ENCODE data around the gene NUCKS1.
A peak's percentile ranks its signal among the peaks of the same experiment; 100 is the strongest.

NUCKS1 gene

GRCh38 chr1:205700865-205701401, 49.0 kb downstream of the NUCKS1 start:
- Histone ChIP-seq H3K27ac (peak overlapping the region; percentile 53), H3K9me3 (ENCODE audit: severe bottlenecking) (no peaks in the 10 kb centered on the region), H3K27me3 (ENCODE audit: insufficient read depth, low read depth, severe bottlenecking) (no peaks in the 10 kb centered on the region), H3K4me3 (ENCODE audit: low read depth, low read length) (no peak overlapping the region), H3K36me3 (peaks cover 20% of the 10 kb centered on the region; the same call in 1 of the 2 replicates)
- TF ChIP-seq CTCF (IDR thresholded peaks at IDR 0.05; ENCODE audit: low read depth, low read length), result no peak
- peak; percentile 76 for DNase-seq

GRCh38 chr1:205699416-205699815, 50.6 kb downstream of the NUCKS1 start:
- H3K4me3 ChIP-seq (ENCODE audit: low read depth, low read length), result no peak overlapping the region
- TF ChIP-seq CTCF (IDR thresholded peaks at IDR 0.05; ENCODE audit: low read depth, low read length), result no peak
- no peak for DNase-seq
- no peak overlapping the region for H3K27ac ChIP-seq
- peaks cover 10% of the 10 kb centered on the region; the same call in 1 of the 2 replicates for H3K36me3 ChIP-seq
- H3K27me3 ChIP-seq (ENCODE audit: insufficient read depth, low read depth, severe bottlenecking), result no peaks in the 10 kb centered on the region
- H3K9me3 ChIP-seq (ENCODE audit: severe bottlenecking), result no peaks in the 10 kb centered on the region

- Histone ChIP-seq H3K27ac (no peak overlapping the region), H3K36me3 (peaks cover 7% of the 10 kb centered on the region; the same call in 1 of the 2 replicates), H3K9me3 (ENCODE audit: severe bottlenecking) (no peaks in the 10 kb centered on the region), H3K4me3 (ENCODE audit: low read depth, low read length) (no peak overlapping the region), H3K27me3 (ENCODE audit: insufficient read depth, low read depth, severe bottlenecking) (no peaks in the 10 kb centered on the region)
- no peak for DNase-seq
- no peak for TF ChIP-seq CTCF (IDR thresholded peaks at IDR 0.05; ENCODE audit: low read depth, low read length)
These were observed 51.1 kb downstream of the NUCKS1 start for GRCh38 chr1:205698921-205699320.

GRCh38 chr1:205693421-205693991, 56.5 kb downstream of the NUCKS1 start:
- peak; percentile 92 for DNase-seq
- H3K9me3 ChIP-seq (ENCODE audit: severe bottlenecking), result no peaks in the 10 kb centered on the region
- H3K36me3 ChIP-seq, result no peaks in the 10 kb centered on the region
- H3K27me3 ChIP-seq (ENCODE audit: insufficient read depth, low read depth, severe bottlenecking), result no peaks in the 10 kb centered on the region
- peak overlapping the region; percentile 63 for H3K27ac ChIP-seq
- TF ChIP-seq CTCF (IDR thresholded peaks at IDR 0.05; ENCODE audit: low read depth, low read length), result no peak
- no peak overlapping the region for H3K4me3 ChIP-seq (ENCODE audit: low read depth, low read length)

- no peaks in the 10 kb centered on the region for H3K36me3 ChIP-seq
- H3K4me3 ChIP-seq (ENCODE audit: low read depth, low read length), result no peak overlapping the region
- TF ChIP-seq CTCF (IDR thresholded peaks at IDR 0.05; ENCODE audit: low read depth, low read length), result no peak
- no peaks in the 10 kb centered on the region for H3K27me3 ChIP-seq (ENCODE audit: insufficient read depth, low read depth, severe bottlenecking)
- no peak for DNase-seq
- peak overlapping the region; percentile 0; the same call in 1 of the 2 replicates for H3K27ac ChIP-seq
- no peaks in the 10 kb centered on the region for H3K9me3 ChIP-seq (ENCODE audit: severe bottlenecking)
These were observed 57.6 kb downstream of the NUCKS1 start for GRCh38 chr1:205692423-205692822.

All from WERI-Rb-1 (cell line).